Endothelial cell of umbilical vein (primary cell): ENCODE results near the gene MAP3K13. TPM values are rescaled to one million over a fixed set of nuclear protein-coding genes. Genes with fewer than 3 reads are reported as not detected.

Experiments
- BruUV-seq: library from RNA; stranded (reverse); fragments of 400-500 nt; replicated peaks from 2 replicates; lab custom pipeline; 2021; lab: Mats Ljungman, UMichigan
- CTCF ChIA-PET: fragments of 300-600, 350-600 bp; sonication (Branson Sonifier 250); formaldehyde crosslinking; loops from one replicate; lab custom pipeline; 2021; ENCODE audit warnings: antibody characterized with exemption, inconsistent platforms; lab: Charles Lee
- POLR2A ChIA-PET: fragments of 300-600, 350-600 bp; sonication (Branson Sonifier 250); formaldehyde crosslinking; loops from one replicate; lab custom pipeline; 2021; ENCODE audit warnings: antibody characterized with exemption, inconsistent platforms; lab: Charles Lee
- DNase-seq: peaks from one replicate; pipeline ENCODE4 v3.0.0-alpha.2; 2011; ENCODE audit warnings: low read depth, low spot score
- FAIRE-seq: peaks from 2 replicates; lab custom pipeline; 2011; peaks lifted over from hg19 to GRCh38; lab: Jason Lieb, UNC
- H2AFZ ChIP-seq: 2 replicates; pipeline ENCODE4 v1.6.0; 2012; ENCODE audit warnings: low read depth, low read length, control low read depth, inconsistent platforms
- H3K27ac ChIP-seq: 2 replicates; pipeline ENCODE4 v1.5.1; 2011; ENCODE audit warnings: low read depth, mild to moderate bottlenecking, control low read depth, low read length, moderate library complexity; ENCODE audit not compliant: insufficient read depth
- H3K27me3 ChIP-seq, 2 experiments: 2 replicates each; pipeline versions ENCODE4 v1.6.0 to v1.6.1; 2011; ENCODE audit warnings: low read length in 2 of 2, mixed read lengths in 1 of 2; ENCODE audit not compliant: control insufficient read depth in 2 of 2, insufficient read depth in 2 of 2
- H3K36me3 ChIP-seq, 2 experiments: 2 replicates in 1 of 2; 3 replicates in 1 of 2; pipeline ENCODE4 v1.5.1; 2011; ENCODE audit warnings: low read length in 2 of 2, mild to moderate bottlenecking in 1 of 2, moderate library complexity in 1 of 2; ENCODE audit not compliant: control insufficient read depth in 2 of 2, insufficient read depth in 2 of 2; ENCODE audit errors: extremely low read depth in 1 of 2
- H3K4me1 ChIP-seq: 3 replicates; pipeline ENCODE4 v1.5.1; 2011; ENCODE audit warnings: mild to moderate bottlenecking, low read length; ENCODE audit not compliant: control insufficient read depth, insufficient read depth; ENCODE audit errors: extremely low read depth
- H3K4me2 ChIP-seq: 2 replicates; pipeline ENCODE4 v1.6.1; 2011; ENCODE audit warnings: low read length, control low read depth, mixed read lengths; ENCODE audit not compliant: insufficient read depth
- H3K4me3 ChIP-seq, 3 experiments: fragments of 200-600 bp in 1 of 3; sonication (generic), shearing (Covaris generic) in 1 of 3; replicated peaks in 1 of 3; 2 replicates each; pipeline ENCODE4 v1.5.1; 2011 to 2016; ENCODE audit warnings: control low read depth in 3 of 3, low read length in 3 of 3, mild to moderate bottlenecking in 2 of 3, inconsistent platforms in 1 of 3, low read depth in 1 of 3, moderate library complexity in 1 of 3; ENCODE audit not compliant: insufficient read depth in 1 of 3
- H3K79me2 ChIP-seq: 2 replicates; pipeline ENCODE4 v1.6.0; 2012; ENCODE audit warnings: low read length, inconsistent platforms; ENCODE audit not compliant: control insufficient read depth, insufficient read depth
- H3K9ac ChIP-seq: replicated peaks from 2 replicates; pipeline ENCODE3; 2011; ENCODE audit warnings: low read length, control low read depth; ENCODE audit not compliant: insufficient read depth; ENCODE audit errors: extremely low read depth
- H3K9me1 ChIP-seq: replicated peaks from 3 replicates; pipeline ENCODE4 v1.6.0; 2011; ENCODE audit warnings: mild to moderate bottlenecking, low read length; ENCODE audit not compliant: control insufficient read depth, insufficient read depth; ENCODE audit errors: extremely low read depth
- H3K9me3 ChIP-seq: replicated peaks from 2 replicates; pipeline ENCODE4 v1.5.1; 2012; ENCODE audit warnings: low read length, inconsistent platforms; ENCODE audit not compliant: control insufficient read depth, insufficient read depth
- H4K20me1 ChIP-seq: replicated peaks from 2 replicates; pipeline ENCODE3; 2011; ENCODE audit warnings: mild to moderate bottlenecking, low read length; ENCODE audit not compliant: control insufficient read depth, insufficient read depth; ENCODE audit errors: extremely low read depth
- EZH2 ChIP-seq: IDR thresholded peaks from 2 replicates; pipeline ENCODE4 v1.6.1; 2012; ENCODE audit warnings: borderline replicate concordance, low read depth, mild to moderate bottlenecking, moderate library complexity, low read length, inconsistent platforms; ENCODE audit not compliant: severe bottlenecking
- FOS ChIP-seq: IDR thresholded peaks from 2 replicates; pipeline ENCODE4 v1.6.1; 2011; ENCODE audit warnings: mild to moderate bottlenecking, low read length, moderate library complexity, borderline replicate concordance; ENCODE audit not compliant: insufficient read depth
- GATA2 ChIP-seq: IDR thresholded peaks from 2 replicates; pipeline ENCODE4 v1.7.0; 2011; ENCODE audit warnings: low read depth, mild to moderate bottlenecking, moderate library complexity, mixed read lengths, low read length; ENCODE audit not compliant: insufficient read length, insufficient read depth
- JUN ChIP-seq: IDR thresholded peaks from 2 replicates; pipeline ENCODE4 v1.6.1; 2011; ENCODE audit warnings: borderline replicate concordance, low read depth; ENCODE audit not compliant: insufficient read length, insufficient read depth
- MYC ChIP-seq: IDR thresholded peaks from one replicate; pipeline ENCODE4 v1.6.1; 2011; ENCODE audit warnings: mild to moderate bottlenecking, low read depth, low read length
- POLR2A ChIP-seq: IDR thresholded peaks from 2 replicates; pipeline ENCODE4 v1.6.1; 2012; ENCODE audit warnings: low read depth, mild to moderate bottlenecking, control low read depth, low read length
- POLR2AphosphoS5 ChIP-seq: IDR thresholded peaks from 2 replicates; pipeline ENCODE4 v1.6.1; 2012; ENCODE audit warnings: low read depth, mild to moderate bottlenecking, control low read depth, low read length, moderate library complexity; ENCODE audit not compliant: insufficient read depth
- dilution Hi-C: fragments of 300-500 bp; cut with MboI; formaldehyde crosslinking; loops from one replicate; pipeline ENCODE4 v1.15.0; 2019; ENCODE audit warnings: low sequenced_read_pairs; ENCODE audit not compliant: extremely low pct_ligation_motif_present
- intact Hi-C: fragments of 100-400 bp; cut with micrococcal nuclease; formaldehyde crosslinking; loops from one replicate; pipeline ENCODE4 v1.10.0; 2022
- polyA plus RNA-seq, 4 experiments: library from polyadenylated mRNA; depleted of rRNA in 3 of 4; stranded (reverse) in 3 of 4; unstranded in 1 of 4; fragments of >200 nt; gene quantifications; 2 replicates each; pipeline versions ENCODE4 v1.2.1 to v1.2.3, GENCODE V29; 2011 to 2012; ENCODE audit warnings: missing spikeins in 1 of 4
- total RNA-seq: library from RNA; stranded (reverse); gene quantifications from 2 replicates; pipeline ENCODE4 v1.2.3, GENCODE V29; 2021
- TF ChIP-seq, protein P1 (sequence below), 2 donors: IDR thresholded peaks; 1 replicate in 1 of 2; 2 replicates in 1 of 2; pipeline ENCODE4 v1.5.1; 2011; ENCODE audit warnings: low read length in 2 of 2, mild to moderate bottlenecking in 2 of 2, moderate library complexity in 2 of 2, control low read depth in 1 of 2, inconsistent platforms in 1 of 2, low read depth in 1 of 2; ENCODE audit not compliant: insufficient read depth in 1 of 2; ENCODE audit errors: extremely low read depth in 1 of 2
- TF ChIP-seq, protein P2 (sequence below): IDR thresholded peaks from 2 replicates; pipeline ENCODE4 v1.6.1; 2011; ENCODE audit not compliant: insufficient read depth, insufficient read length

MAP3K13 gene
- total and polyA plus RNA-seq, 2 donors (not counting 3 experiments of a cell fraction or from before 2014, with no cell fraction given) = 6.2 to 15.4 TPM

DNA sequence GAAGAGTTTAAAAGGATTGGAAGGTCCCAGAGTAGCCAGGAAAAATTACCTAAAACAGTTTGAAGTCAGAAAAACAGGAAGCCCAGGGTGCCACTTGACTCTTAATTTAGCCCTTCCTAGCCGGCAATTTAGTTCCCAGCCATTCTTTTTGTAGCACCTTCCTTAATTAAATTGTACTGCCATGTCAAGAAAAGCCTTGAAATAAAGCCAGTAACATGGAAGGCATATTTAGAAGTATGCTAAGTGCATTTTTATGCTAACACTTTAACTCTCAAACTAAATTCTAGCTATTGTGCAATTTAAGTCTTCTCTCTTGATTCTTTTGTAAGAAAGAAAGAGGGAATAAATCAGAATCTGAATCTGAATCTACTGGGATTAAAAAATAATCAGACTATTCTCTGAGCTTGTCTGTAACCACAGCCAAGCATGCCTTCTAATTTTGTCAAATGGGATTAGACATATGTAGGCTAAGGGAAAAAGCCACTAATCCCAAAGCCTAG lies 43.2 kb downstream of the MAP3K13 start:
- no peaks in the 10 kb centered on the region for H3K9me3 ChIP-seq
- no peaks in the 10 kb centered on the region for H3K4me1 ChIP-seq
- H3K27me3 ChIP-seq = no peaks in the 10 kb centered on the region
- dilution Hi-C loops (no loop called here), intact Hi-C loops (no loop called here)
- CTCF ChIA-PET = no interaction called here
- H3K9me1 ChIP-seq = no peaks in the 10 kb centered on the region
- no peak overlapping the region for H3K27ac ChIP-seq
- no peak for TF ChIP-seq GATA2
- TF ChIP-seq, protein P1, sequence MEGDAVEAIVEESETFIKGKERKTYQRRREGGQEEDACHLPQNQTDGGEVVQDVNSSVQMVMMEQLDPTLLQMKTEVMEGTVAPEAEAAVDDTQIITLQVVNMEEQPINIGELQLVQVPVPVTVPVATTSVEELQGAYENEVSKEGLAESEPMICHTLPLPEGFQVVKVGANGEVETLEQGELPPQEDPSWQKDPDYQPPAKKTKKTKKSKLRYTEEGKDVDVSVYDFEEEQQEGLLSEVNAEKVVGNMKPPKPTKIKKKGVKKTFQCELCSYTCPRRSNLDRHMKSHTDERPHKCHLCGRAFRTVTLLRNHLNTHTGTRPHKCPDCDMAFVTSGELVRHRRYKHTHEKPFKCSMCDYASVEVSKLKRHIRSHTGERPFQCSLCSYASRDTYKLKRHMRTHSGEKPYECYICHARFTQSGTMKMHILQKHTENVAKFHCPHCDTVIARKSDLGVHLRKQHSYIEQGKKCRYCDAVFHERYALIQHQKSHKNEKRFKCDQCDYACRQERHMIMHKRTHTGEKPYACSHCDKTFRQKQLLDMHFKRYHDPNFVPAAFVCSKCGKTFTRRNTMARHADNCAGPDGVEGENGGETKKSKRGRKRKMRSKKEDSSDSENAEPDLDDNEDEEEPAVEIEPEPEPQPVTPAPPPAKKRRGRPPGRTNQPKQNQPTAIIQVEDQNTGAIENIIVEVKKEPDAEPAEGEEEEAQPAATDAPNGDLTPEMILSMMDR (IDR thresholded peaks at IDR 0.05; ENCODE audit: extremely low read depth in 1 of 2, insufficient read depth in 1 of 2, low read depth in 1 of 2, low read length in 2 of 2) = no peak
- no peak for TF ChIP-seq FOS
- no peak for TF ChIP-seq POLR2AphosphoS5
- POLR2A ChIA-PET = no interaction called here
- no peak overlapping the region for H3K9ac ChIP-seq
- no peaks in the 10 kb centered on the region for H3K79me2 ChIP-seq
- no peaks in the 10 kb centered on the region for H4K20me1 ChIP-seq
- DNase-seq (no peak), FAIRE-seq (no peak)
- no TSS peak for BruUV-seq
- H3K4me2 ChIP-seq = no peak overlapping the region
- H3K4me3 ChIP-seq = no peak overlapping the region
- H2AFZ ChIP-seq = no peak overlapping the region
- H3K36me3 ChIP-seq = no peaks in the 10 kb centered on the region

DNA sequence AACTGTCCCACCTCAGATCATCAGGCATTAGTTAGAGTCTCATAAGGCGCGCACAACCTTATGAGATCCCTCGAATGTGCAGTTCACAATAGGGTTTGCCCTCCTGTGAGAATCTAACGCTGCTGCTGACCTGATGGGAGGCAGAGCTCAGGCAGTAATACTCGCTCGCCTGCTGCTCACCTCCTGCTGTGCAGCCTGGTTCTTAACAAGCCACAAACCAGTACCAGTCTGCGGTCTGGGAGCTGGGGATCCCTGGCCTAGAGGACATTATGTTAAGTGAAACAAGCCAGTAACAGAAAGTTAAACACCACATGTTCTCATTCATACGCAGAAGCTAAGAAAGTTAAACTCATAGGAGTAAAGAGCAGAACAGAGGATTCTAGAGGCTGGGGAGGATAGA lies 47.0 kb downstream of the MAP3K13 start:
- Histone ChIP-seq H3K4me1 (no peaks in the 10 kb centered on the region), H3K4me3 (no peak overlapping the region), H3K9me1 (no peaks in the 10 kb centered on the region), H4K20me1 (no peaks in the 10 kb centered on the region), H3K79me2 (no peaks in the 10 kb centered on the region), H3K27me3 (no peaks in the 10 kb centered on the region), H3K36me3 (no peaks in the 10 kb centered on the region), H3K9me3 (no peaks in the 10 kb centered on the region), H2AFZ (no peak overlapping the region), H3K27ac (no peak overlapping the region), H3K4me2 (no peak overlapping the region), H3K9ac (no peak overlapping the region)
- CTCF ChIA-PET = interaction anchor here (0.8 kb wide), 1 partner anchor 149 kb away, joined by 3 read pairs; no protein-coding TSS in a partner anchor
- intact Hi-C loops (no loop called here), dilution Hi-C loops (no loop called here)
- FAIRE-seq (no peak), DNase-seq (no peak)
- TF ChIP-seq, protein P1 (IDR thresholded peaks at IDR 0.05; ENCODE audit: extremely low read depth in 1 of 2, insufficient read depth in 1 of 2, low read depth in 1 of 2, low read length in 2 of 2) = no peak
- TF ChIP-seq FOS = no peak
- TF ChIP-seq, protein P2, sequence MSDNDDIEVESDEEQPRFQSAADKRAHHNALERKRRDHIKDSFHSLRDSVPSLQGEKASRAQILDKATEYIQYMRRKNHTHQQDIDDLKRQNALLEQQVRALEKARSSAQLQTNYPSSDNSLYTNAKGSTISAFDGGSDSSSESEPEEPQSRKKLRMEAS = no peak
- TF ChIP-seq POLR2AphosphoS5 = no peak
- no peak for TF ChIP-seq GATA2
- no peak for TF ChIP-seq MYC
- TF ChIP-seq POLR2A = no peak
- TF ChIP-seq EZH2 = no peak
- no peak for TF ChIP-seq JUN
- POLR2A ChIA-PET = no interaction called here
- BruUV-seq = no TSS peak
